GM23248 (cell line): ENCODE data around the gene ERCC1.

Experiments
- EZH2 ChIP-seq: fragments of 200-600 bp; sonication (generic); IDR thresholded peaks from 2 replicates; pipeline ENCODE4 v1.6.1; 2018; ENCODE audit warnings: antibody characterized with exemption, mild to moderate bottlenecking; ENCODE audit not compliant: insufficient read depth, poor library complexity, severe bottlenecking
- EZH2phosphoT487 ChIP-seq: fragments of 200-600 bp; sonication (generic); IDR thresholded peaks from 2 replicates; pipeline ENCODE4 v1.6.1; 2018; ENCODE audit warnings: antibody characterized with exemption, moderate library complexity, mild to moderate bottlenecking, low read depth; ENCODE audit not compliant: insufficient read depth

DNA sequence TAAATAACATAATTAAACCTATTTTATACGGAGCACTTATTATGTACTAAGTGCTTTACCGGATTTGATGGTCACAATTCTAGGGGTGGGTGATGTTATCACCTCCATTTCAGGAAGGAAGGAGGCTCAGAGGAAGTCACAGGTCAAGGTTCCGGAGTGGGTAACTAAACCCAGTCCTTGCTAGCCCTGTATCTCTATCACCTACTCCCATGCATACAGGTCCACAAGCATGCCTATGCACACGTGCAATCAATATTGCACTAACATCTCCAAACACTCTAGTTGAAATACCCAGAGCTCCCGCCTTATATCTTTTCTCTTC is 26.3 kb upstream of the ERCC1 start:
- TF ChIP-seq EZH2 (no peak), EZH2phosphoT487 (no peak)
